OCI-LY3 (cell line): ENCODE measurements around the gene HNRNPH1.

Experiments used
- CTCF ChIP-seq: fragments of 200-600, 300-600 bp; sonication (generic); IDR thresholded peaks from 2 replicates; pipeline ENCODE4 v1.5.1; 2014; ENCODE audit warnings: antibody characterized with exemption, low read length, low read depth
- EZH2phosphoT487 ChIP-seq: fragments of 200-600 bp; shearing (Covaris generic); IDR thresholded peaks from 2 replicates; pipeline ENCODE4 v1.6.1; 2018; ENCODE audit warnings: antibody characterized with exemption, mixed run types, low read depth

GRCh38 chr5:179606071-179606909, 17.2 kb downstream of the HNRNPH1 start:
- TF ChIP-seq CTCF: no peak
- TF ChIP-seq EZH2phosphoT487: no peak
